ENCODE results near the gene CEP164. TPM values are rescaled to one million over a fixed set of nuclear protein-coding genes. Genes with fewer than 3 reads are reported as not detected.
A peak's percentile ranks its signal among the peaks of the same experiment; 100 is the strongest.

CEP164 gene
- total RNA-seq, 2 experiments from 2014 or later, result 23.9 to 24.6 TPM

GRCh38 chr11:117458275-117459122, 130.8 kb downstream of the CEP164 start:
- no peaks in the 10 kb centered on the region for H3K27me3 Mint-ChIP-seq (ENCODE audit: low read depth)
- peaks cover 7% of the 10 kb centered on the region for H3K9me3 Mint-ChIP-seq
- peak; percentile 39 for DNase-seq
- no peaks in the 10 kb centered on the region for H3K36me3 Mint-ChIP-seq (ENCODE audit: low read depth)
- intact Hi-C loops (cut with micrococcal nuclease), result no loop called here
- CTCF ChIA-PET, result no interaction called here
- no peaks in the 10 kb centered on the region for H3K4me1 Mint-ChIP-seq (ENCODE audit: low read depth)
- no peak overlapping the region for H3K4me3 Mint-ChIP-seq
- H3K27ac Mint-ChIP-seq, result no peak overlapping the region

- Mint-ChIP-seq H3K4me3 (no peak overlapping the region), H3K27me3 (ENCODE audit: low read depth) (no peaks in the 10 kb centered on the region), H3K9me3 (peaks cover 2% of the 10 kb centered on the region), H3K27ac (no peak overlapping the region), H3K36me3 (ENCODE audit: low read depth) (no peaks in the 10 kb centered on the region), H3K4me1 (ENCODE audit: low read depth) (no peaks in the 10 kb centered on the region)
- intact Hi-C loops (cut with micrococcal nuclease), result no loop called here
- CTCF ChIA-PET, result interaction anchor here (2.2 kb wide), 1 partner anchor 33 kb away, joined by 8 read pairs; no protein-coding TSS in a partner anchor
- DNase-seq, result no peak
Measured at GRCh38 chr11:117459123-117459978, 131.7 kb downstream of the CEP164 start.

- no peak for DNase-seq
- CTCF ChIA-PET, result interaction anchor here (2.2 kb wide), 1 partner anchor 34 kb away, joined by 8 read pairs; no protein-coding TSS in a partner anchor
- H3K4me3 Mint-ChIP-seq, result no peak overlapping the region
- no peaks in the 10 kb centered on the region for H3K36me3 Mint-ChIP-seq (ENCODE audit: low read depth)
- no peak overlapping the region for H3K27ac Mint-ChIP-seq
- intact Hi-C loops (cut with micrococcal nuclease), result no loop called here
- no peaks in the 10 kb centered on the region for H3K9me3 Mint-ChIP-seq
- no peaks in the 10 kb centered on the region for H3K4me1 Mint-ChIP-seq (ENCODE audit: low read depth)
- no peaks in the 10 kb centered on the region for H3K27me3 Mint-ChIP-seq (ENCODE audit: low read depth)
Measured at GRCh38 chr11:117459979-117460300, 132.3 kb downstream of the CEP164 start.

- Mint-ChIP-seq H3K27me3 (ENCODE audit: low read depth) (no peaks in the 10 kb centered on the region), H3K27ac (no peak overlapping the region), H3K9me3 (no peaks in the 10 kb centered on the region), H3K4me3 (no peak overlapping the region), H3K36me3 (ENCODE audit: low read depth) (no peaks in the 10 kb centered on the region), H3K4me1 (ENCODE audit: low read depth) (no peaks in the 10 kb centered on the region)
- intact Hi-C loops (cut with micrococcal nuclease), result no loop called here
- DNase-seq, result no peak
- CTCF ChIA-PET, result interaction anchor here (2.2 kb wide), 1 partner anchor 35 kb away, joined by 8 read pairs; no protein-coding TSS in a partner anchor
Measured at GRCh38 chr11:117461396-117462182, 133.9 kb downstream of the CEP164 start.

- H3K27ac Mint-ChIP-seq, result no peak overlapping the region
- no peaks in the 10 kb centered on the region for H3K4me1 Mint-ChIP-seq (ENCODE audit: low read depth)
- H3K9me3 Mint-ChIP-seq, result no peaks in the 10 kb centered on the region
- no peak overlapping the region for H3K4me3 Mint-ChIP-seq
- intact Hi-C loops (cut with micrococcal nuclease), result no loop called here
- no peaks in the 10 kb centered on the region for H3K36me3 Mint-ChIP-seq (ENCODE audit: low read depth)
- CTCF ChIA-PET, result no interaction called here
- no peak for DNase-seq
- H3K27me3 Mint-ChIP-seq (ENCODE audit: low read depth), result no peaks in the 10 kb centered on the region
Measured at GRCh38 chr11:117462183-117462863, 134.7 kb downstream of the CEP164 start.

GRCh38 chr11:117462864-117463247, 135.2 kb downstream of the CEP164 start:
- H3K4me3 Mint-ChIP-seq, result no peak overlapping the region
- no peaks in the 10 kb centered on the region for H3K9me3 Mint-ChIP-seq
- no peak overlapping the region for H3K27ac Mint-ChIP-seq
- H3K27me3 Mint-ChIP-seq (ENCODE audit: low read depth), result no peaks in the 10 kb centered on the region
- DNase-seq, result no peak
- CTCF ChIA-PET, result no interaction called here
- no peaks in the 10 kb centered on the region for H3K4me1 Mint-ChIP-seq (ENCODE audit: low read depth)
- intact Hi-C loops (cut with micrococcal nuclease), result no loop called here
- no peaks in the 10 kb centered on the region for H3K36me3 Mint-ChIP-seq (ENCODE audit: low read depth)

Other genes starting within 250 kb of the CEP164 start
- 10 to 100 TPM; 13.8 to 15.7 TPM for gene SIK3, start 229.4 kb upstream of the CEP164 start, total RNA-seq
- 10 to 100 TPM; 43.7 to 44.3 TPM for gene PAFAH1B2, start 183.6 kb upstream of the CEP164 start, total RNA-seq
- 10 to 100 TPM; 23.9 to 25.6 TPM for gene SIDT2, start 149.1 kb upstream of the CEP164 start, total RNA-seq
- 1 to 10 TPM; 2.1 to 2.2 TPM for gene TAGLN, start 128.5 kb upstream of the CEP164 start, total RNA-seq
- 10 to 100 TPM; 97.6 to 97.9 TPM for gene PCSK7, start 95.8 kb upstream of the CEP164 start, total RNA-seq
- gene RNF214, start 95.2 kb upstream of the CEP164 start, total RNA-seq, result 10 to 100 TPM; 14.0 to 14.4 TPM
- 1 to 10 TPM; 2.8 to 3.0 TPM for gene BACE1-AS, start 36.5 kb upstream of the CEP164 start, total RNA-seq
- under 1 TPM; 0.62 TPM for gene BACE1, start 11.6 kb upstream of the CEP164 start, total RNA-seq

Data from activated naive CD4-positive, alpha-beta T cell treated with anti-CD3 and anti-CD28 coated beads for 36 hours (primary cell).